GM19468 (cell line): ENCODE data around the gene THBS3.
"Not testable (repeated sequence)": the region's sequence is repeated elsewhere in the genome, so short reads cannot be mapped to it uniquely, and the experiment has no call there.

Experiments used
- ATAC-seq: cut with Tn5 transposase; IDR thresholded peaks from one replicate; pipeline ENCODE4 v1.9.1; 2021; ENCODE audit warnings: mild to moderate bottlenecking, moderate library complexity, moderate number of reproducible peaks; ENCODE audit not compliant: unreplicated experiment; ENCODE audit errors: extremely low read depth

THBS3 gene

GRCh38 chr1:155176544-155177071 is 31.1 kb downstream of the THBS3 start:
- ATAC-seq = no peak

GRCh38 chr1:155175927-155176371 is 31.7 kb downstream of the THBS3 start:
- no peak for ATAC-seq

GRCh38 chr1:155175281-155175926 is 32.3 kb downstream of the THBS3 start:
- ATAC-seq = no peak

DNA sequence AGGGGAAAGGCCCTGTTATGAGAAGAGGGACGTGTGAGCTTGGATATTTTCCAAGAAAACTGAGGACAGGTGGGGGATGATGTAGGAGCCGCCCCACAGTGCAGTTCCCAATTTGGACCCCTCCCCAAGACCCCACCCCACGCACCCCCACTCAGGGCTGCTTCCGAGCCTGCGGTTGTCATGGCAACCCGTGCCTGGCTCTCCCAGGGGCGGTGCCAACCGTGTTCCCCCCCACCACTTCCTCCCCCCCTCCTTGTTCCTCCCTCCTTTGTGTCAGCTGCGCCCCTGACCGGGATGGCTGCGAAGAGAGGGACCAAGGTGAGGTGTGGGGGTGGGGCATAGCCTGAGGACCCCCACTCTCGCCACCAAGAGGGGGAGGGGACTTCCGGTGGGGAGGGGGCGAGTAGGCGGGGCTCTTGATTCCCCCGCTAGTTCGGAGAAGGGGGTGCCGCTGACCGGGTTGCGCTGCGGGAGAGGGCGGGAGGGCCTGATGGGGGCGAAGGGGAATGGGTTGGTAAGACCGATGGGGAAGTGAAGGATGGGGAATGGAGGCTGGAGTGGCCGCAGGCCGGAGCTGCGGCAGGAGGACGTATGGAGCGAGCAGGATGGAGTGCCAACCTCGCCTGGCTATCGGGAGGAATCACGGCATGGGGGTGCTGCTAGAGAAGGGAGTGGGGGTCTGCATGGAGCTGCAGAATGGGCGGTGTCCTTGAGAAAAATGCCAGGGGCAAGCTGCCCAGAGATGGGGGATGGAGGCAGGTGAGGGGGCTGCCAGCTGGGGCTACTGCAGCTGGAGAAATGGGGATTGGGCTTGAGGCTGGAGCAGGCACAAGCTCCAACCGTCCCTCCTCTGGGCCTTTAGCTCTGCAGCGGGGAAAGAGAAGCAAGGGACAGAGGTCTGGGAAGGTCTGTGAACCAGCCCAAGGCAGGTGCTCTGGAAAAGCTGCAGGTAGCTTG is 33.1 kb downstream of the THBS3 start:
- no peak for ATAC-seq

GRCh38 chr1:155173478-155174323 is 34.0 kb downstream of the THBS3 start, which contains the start of gene TRIM46:
Gene TRIM46, plus strand, starts transcription at chr1:155173849. Its CDS starts 118 bp downstream, at chr1:155173967.
- no peak for ATAC-seq

DNA sequence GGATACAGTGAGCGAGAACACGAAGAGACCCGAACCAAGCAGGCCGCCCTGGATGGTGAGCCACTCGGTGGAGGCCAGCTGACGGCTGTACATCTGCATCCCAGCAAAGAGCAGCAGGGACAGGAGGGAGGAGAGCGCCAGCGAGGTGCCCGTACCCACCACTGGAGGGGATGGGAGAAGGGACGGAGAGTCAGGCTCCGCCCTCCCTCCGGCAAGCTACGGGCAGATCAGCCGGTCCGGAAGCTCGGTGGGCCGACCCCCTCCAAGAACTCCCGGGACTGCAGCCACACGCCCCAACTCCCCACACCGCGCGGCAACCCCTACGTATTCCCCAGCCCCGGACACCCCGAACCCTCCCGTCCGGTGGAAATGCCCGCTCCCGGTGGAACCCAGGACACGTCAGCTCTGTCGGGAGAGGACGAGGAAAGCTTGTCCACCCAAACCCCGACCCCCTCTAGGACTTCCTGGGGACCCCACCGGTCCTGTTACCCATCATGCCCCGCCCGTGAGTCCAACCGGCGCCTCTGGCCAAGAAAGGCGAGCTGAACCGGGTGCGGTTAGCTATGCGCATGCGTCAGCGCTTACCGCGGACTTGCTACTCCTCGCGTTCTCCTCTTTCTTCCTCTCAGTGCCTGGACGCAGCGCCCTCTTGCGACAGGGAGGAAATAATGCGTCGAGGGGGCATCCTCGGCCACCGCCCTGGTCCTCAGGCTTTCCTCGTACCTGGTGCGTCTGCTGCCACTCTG is 34.8 kb downstream of the THBS3 start, which contains the start of gene KRTCAP2:
Gene KRTCAP2 (minus strand): TSS at position 573 of the 746 bp plus-strand sequence. CDS start 80 bp downstream, at position 493.
- ATAC-seq = peak; percentile 27

DNA sequence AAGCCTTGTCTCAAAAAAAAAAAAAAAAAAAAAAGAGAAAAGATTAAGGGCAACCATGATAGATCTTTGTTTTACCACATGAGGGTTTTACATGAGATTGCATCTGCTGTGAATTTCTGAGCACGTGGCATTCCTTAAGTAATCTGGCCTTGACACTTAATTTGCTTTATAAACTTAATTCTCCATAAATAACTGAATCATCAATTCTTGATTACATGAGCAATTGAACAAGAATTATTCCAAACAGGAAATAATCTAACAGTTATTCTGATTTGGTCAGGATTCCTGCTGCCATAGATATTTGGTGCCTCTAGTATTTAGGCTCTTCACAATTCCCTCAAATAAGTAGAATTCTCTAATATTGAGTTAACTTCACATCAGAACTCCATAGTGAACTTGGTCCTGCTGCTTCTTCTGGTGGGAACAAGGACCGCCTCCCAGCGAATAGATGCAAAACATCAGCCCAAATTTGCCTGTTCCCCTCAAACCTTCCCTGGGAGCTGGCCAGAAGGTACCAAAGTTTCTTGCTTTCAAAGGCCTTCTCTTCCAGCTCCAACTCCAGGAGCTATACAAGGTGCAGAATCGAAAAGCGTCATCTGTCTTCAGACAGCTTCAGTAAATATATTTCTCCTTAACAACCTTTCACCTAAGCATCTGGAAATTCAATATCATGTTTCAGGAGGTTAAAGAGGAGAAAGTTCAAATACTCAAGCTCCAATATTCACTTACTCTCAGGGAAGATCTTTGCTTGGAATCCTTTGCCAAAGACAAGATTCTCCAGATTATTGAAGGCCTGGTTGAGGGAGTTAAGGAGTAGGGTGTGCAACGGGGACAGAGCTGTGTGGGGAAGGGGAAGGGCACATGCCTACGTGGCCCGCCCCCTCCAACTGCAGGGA is 35.6 kb downstream of the THBS3 start:
- ATAC-seq = peak; percentile 15

DNA sequence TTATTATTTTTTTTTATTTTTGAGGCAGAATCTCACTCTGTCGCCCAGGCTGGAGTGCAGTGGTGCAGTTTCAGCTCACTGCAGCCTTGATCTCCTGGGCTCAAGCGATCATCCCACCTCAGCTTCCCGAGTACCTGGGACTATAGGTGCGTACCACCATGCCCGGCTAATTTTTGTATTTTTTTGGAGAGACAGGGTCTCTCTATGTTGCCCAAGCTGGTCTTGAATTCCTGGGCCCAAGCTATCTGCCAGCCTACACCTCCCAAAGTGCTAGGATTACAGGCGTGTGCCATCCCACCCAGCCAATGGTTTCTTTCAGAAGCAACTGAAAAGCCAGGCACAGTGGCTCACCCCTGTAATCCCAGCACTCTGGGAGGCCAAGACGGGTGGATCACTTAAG is 36.9 kb downstream of the THBS3 start:
- ATAC-seq = no peak

DNA sequence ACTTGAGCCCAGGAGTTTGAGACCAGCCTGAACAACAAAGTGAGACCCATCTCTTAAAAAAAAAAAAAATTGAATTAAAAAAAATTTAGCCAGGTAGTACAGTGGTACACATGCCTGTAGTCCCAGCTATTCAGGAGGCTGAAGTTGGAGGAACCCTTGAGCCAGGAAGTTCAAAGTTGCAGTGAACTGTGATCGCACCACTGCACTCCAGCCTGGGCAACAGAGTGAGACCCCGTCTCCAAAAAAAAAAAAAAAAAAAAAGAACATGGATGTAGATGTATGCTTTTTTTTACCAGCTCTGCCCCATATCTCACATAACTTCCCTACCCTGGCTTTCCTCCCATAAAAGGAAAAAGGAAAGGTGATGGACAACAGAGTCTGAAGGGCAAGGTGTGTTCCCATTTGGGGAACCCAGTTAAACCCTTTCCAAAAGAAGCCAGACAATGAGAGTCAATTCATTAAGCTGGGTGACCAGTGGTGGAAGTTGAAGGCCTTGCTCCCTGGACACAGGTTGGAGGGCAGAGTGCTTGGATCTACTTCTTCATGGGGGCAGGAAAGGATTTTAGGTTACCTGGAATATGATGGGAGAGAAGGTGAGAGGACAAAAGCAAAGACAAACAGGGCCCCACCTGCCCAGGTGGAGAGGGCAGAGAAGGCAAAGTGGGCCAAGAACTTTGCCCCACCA is 37.5 kb downstream of the THBS3 start:
- no peak for ATAC-seq

- ATAC-seq = no peak
Observed at GRCh38 chr1:155169541-155169940, 38.2 kb downstream of the THBS3 start.

GRCh38 chr1:155168456-155169210 is 39.1 kb downstream of the THBS3 start:
- no peak for ATAC-seq

- ATAC-seq = not testable (repeated sequence)
Observed at GRCh38 chr1:155168105-155168445, 39.6 kb downstream of the THBS3 start.

DNA sequence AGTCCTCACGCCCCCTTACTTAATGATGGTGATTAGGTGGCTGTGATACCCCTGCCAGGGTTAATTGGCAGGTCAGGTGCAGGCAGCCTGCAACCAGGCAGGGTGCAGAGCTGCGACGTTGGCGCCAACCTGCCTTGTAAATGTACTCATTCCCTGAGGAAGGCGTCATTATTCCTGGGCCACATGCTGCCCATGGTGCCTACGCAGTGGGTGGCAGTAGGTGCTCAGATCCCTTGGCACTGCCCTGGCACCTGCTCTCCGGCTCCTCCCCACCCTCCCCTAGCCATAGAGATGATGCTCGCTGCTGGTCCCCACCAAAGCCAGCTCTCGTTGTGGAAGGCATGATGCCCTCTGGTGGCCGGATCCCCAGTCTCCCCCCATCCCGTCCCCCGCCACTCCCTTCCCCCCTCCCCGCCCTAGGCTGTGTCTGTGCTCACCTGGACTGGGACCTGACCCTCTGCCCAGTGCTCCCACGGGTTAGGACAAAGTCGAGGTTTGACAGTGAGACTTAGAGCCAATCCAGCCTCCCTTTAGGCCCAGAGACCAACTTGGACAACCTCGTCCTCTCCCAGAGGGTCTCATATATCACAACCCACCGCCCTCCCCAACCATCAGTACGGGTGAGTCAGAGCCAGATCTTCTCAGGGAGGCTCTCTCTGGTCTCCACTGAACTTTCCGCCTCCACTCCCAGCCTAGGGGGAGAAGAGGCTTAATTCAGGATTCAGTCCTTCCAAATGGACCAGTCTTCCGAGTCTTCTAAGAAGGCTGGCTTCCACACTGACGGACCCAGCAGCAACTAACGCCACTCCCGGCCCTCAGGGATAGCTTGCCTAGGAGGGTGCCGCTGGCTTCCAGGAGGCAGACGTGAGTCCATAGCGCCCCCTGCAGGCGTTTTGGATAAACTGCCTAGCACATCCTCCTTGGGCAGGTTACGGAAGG is 40.3 kb downstream of the THBS3 start:
- no peak for ATAC-seq

DNA sequence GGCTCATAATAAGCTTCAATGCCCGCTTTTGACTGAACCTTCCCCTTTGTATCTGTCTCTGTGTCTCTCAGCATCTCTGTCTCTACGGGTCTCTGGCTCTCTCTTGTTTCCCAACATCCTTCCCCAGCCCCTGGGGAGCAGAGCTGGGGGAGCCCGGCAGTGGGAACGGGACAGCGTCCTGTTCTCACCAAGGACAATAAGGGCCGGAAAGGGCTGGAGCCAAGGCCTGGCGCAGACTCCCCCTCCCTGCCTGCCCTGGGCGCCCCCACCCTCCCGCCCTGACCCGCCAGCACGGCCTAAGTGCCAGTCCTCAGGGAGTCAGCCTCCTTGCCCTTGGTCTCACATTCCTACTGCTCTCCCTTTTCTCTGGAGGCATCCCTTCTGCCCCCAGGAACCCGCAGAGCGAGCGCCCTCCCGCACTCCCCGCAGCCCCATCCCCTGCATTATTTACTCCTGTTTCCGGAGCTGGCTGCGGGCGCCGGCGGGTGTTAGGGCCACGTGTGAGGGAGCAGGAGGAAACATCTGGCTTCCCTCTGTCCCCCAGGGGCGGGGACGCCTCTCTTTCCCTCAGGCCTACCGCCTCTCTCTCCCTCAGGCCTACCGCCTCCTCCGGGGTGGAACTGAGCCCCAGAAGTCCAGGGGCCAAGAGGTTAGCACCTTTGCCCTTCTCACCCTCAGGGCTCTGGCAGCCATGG is 41.1 kb downstream of the THBS3 start:
- ATAC-seq = no peak

DNA sequence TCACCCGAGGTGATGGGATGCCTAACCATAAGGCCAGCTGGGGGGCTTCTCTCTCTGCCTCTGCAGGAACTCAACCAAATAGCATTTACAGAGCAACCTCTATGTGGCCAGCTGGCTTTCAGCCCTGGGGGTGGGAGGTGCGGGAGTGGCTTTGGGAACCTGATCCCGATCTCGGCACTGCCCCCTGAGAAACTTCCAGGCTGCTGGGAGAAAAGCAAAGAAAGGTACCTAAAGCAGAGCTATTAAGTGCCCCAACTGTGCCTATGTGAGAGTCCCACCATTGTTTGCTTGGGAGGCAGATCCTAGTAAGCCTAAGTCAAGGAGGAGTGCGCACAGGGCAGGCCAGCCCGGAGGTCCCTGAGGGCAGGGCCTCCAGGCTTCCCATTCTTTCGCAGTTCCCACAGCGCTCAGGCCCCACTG is 41.6 kb downstream of the THBS3 start:
- no peak for ATAC-seq
